Measurements from ENCODE around the gene CDH13.

Gene CDH13

DNA sequence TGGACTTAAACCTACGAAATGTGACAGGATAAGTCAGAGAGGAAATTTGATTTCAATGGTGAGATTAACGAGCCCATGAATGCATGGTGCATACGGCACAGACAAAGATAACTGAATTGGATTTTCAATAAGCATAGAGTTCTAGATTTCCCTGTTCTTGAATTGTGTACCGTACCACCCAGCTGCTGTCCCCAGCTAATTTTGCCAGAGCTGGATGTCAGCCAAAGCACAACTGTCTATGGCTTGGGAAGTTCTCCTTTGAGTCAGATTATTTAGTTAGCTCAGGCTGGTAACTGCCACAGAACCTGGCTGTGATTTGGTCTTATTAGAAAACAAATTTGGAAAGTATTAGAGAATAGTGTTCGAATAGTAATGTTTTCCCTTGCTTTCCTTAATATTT is 143.1 kb downstream of the CDH13 start:
- no peak overlapping the region for H3K4me3 ChIP-seq (ENCODE audit: low read depth, low read length)
- TF ChIP-seq, protein P1, sequence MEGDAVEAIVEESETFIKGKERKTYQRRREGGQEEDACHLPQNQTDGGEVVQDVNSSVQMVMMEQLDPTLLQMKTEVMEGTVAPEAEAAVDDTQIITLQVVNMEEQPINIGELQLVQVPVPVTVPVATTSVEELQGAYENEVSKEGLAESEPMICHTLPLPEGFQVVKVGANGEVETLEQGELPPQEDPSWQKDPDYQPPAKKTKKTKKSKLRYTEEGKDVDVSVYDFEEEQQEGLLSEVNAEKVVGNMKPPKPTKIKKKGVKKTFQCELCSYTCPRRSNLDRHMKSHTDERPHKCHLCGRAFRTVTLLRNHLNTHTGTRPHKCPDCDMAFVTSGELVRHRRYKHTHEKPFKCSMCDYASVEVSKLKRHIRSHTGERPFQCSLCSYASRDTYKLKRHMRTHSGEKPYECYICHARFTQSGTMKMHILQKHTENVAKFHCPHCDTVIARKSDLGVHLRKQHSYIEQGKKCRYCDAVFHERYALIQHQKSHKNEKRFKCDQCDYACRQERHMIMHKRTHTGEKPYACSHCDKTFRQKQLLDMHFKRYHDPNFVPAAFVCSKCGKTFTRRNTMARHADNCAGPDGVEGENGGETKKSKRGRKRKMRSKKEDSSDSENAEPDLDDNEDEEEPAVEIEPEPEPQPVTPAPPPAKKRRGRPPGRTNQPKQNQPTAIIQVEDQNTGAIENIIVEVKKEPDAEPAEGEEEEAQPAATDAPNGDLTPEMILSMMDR (IDR thresholded peaks at IDR 0.05; ENCODE audit: low read depth, low read length): no peak

GRCh38 chr16:82772215-82772614 is 145.4 kb downstream of the CDH13 start:
- no peak overlapping the region for H3K4me3 ChIP-seq (ENCODE audit: low read depth, low read length)
- TF ChIP-seq, protein P1 (IDR thresholded peaks at IDR 0.05; ENCODE audit: low read depth, low read length): no peak

- TF ChIP-seq, protein P1 (IDR thresholded peaks at IDR 0.05; ENCODE audit: low read depth, low read length): no peak
- H3K4me3 ChIP-seq (ENCODE audit: low read depth, low read length): no peak overlapping the region
These were observed 146.2 kb downstream of the CDH13 start for GRCh38 chr16:82773018-82773417.

DNA sequence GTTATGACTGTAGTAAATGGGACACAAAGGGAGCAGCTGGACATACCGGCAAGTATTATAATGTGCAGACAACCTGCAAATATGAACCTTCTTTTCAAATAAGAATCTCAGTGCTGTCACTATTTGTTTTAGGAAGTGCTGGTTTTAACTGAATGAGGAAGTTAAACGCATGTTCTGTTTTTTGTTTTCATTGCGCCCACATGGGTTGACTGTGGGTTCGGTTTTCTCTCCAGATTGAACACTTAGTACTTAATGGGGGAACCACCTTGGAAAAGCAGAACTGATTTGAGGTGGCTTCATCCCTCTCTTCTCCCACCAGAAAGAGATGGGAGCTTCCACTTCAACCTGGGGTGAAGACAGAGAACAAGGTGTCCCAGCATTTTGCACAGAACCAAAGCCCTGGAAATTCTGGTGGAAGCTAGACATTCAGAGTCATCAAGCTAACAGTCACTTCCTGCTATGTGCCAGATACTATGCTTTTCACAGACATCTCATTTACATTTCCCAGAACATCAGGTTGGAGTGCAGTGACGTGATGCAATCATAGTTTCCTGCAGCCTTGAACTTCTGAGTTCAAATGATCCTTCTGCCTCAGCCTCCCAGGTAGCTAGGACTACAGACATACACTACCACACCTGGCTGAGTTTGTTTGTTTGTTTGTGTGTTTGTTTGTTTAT is 149.8 kb downstream of the CDH13 start:
- no peak overlapping the region for H3K4me3 ChIP-seq (ENCODE audit: low read depth, low read length)
- TF ChIP-seq, protein P1 (IDR thresholded peaks at IDR 0.05; ENCODE audit: low read depth, low read length): no peak

DNA sequence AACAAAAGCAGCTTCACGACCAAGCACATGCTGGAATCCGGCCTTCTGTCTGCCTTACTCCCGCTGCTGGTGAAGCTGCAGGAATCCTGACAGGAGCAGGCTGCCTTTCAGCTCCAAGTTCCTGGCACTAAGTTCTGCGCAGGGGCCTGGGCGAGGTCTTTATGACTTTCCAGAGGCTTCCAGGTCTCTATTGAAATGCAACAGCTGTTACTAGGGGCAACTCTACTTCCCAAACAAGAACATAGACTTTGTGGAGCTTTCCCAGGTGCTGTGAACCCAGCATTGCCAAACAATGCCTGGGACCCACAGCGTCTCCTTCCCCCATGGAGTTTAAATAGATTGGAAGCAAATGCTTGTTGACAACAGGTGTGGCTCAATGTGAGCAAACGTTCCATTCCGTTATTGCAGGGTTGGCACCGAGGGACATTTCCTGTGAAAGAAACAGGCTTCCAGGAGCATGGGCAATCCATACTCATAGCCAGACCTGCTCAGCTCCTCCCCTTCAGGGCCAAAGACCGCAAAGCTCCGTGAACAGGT is 156.0 kb downstream of the CDH13 start:
- TF ChIP-seq, protein P1 (IDR thresholded peaks at IDR 0.05; ENCODE audit: low read depth, low read length): no peak

DNA sequence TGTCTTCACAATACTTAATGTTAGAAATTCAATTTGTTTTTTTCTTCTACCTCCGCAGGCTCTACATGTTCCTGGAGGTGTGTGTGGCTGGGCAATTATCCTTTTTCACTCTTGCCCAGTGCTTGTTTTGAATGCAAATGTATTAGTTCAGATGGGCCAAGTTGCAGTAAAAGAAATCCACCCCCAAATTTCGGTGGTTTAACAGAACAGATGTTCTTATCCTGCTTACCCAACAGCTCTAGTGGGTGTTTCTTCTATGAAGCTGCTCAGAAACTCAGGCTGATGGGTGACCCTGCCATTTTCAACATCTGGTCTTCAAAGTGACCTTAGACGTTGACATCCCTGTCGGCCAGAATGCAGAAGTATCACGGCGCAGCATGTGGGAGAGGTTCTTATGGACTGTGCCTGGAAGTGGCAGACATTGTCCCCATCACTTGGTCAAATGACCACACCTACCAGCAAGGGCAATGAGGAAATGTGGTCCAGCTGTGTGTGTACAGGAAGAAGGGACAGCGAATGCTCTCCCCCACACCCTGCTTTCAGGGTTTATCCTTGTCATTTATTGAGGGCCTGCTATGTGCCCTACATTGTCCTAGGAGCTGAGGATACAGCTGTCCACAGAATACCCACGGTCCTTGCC is 157.3 kb downstream of the CDH13 start:
- H3K4me3 ChIP-seq (ENCODE audit: low read depth, low read length): no peak overlapping the region
- TF ChIP-seq, protein P1 (IDR thresholded peaks at IDR 0.05; ENCODE audit: low read depth, low read length): no peak

More for the DNA sequence above, 156.0 kb downstream of the CDH13 start:
- no peak overlapping the region for H3K4me3 ChIP-seq (ENCODE audit: low read depth, low read length)

DNA sequence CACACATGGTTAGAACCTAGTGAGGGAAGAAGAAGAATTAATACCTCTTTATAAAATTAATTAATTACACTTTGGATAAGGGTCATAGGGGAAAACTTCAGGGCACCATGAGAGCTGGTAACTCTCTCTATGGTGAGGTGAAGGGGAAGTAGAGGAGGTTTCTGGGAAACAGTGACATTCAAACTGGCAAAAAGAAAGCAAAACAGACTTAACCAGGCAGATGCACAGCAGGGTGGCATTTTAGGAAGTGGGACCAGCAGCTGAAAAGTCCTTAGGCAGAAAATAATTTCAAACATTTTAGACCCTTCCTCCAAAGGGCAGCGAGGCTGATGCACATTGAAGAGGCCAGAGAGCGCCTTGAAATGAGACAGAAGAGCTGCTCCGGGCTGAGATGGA is 157.8 kb downstream of the CDH13 start:
- H3K4me3 ChIP-seq (ENCODE audit: low read depth, low read length): no peak overlapping the region
- TF ChIP-seq, protein P1 (IDR thresholded peaks at IDR 0.05; ENCODE audit: low read depth, low read length): no peak
